Prostate gland (tissue), 2 donors: ENCODE data around the gene WASHC2C. TPM values are rescaled to one million over a fixed set of nuclear protein-coding genes. Genes with fewer than 3 reads are reported as not detected.
"Not testable (repeated sequence)": the region's sequence is repeated elsewhere in the genome, so short reads cannot be mapped to it uniquely, and the experiment has no call there.

Source experiments
- DNase-seq: peaks from one replicate; pipeline ENCODE4 v3.0.0-alpha.2; 2019; ENCODE audit warnings: low spot score
- H3K27ac ChIP-seq, 2 donors: fragments of 200-600 bp; sonication (generic); 2 replicates each; pipeline ENCODE4 v1.5.1; 2017 to 2019
- H3K27me3 ChIP-seq: fragments of 200-600 bp; sonication (generic); replicated peaks from 2 replicates; pipeline ENCODE4 v1.5.1; 2019; ENCODE audit not compliant: insufficient read depth
- H3K36me3 ChIP-seq, 2 donors: fragments of 200-600 bp; sonication (generic); 1 replicate in 1 of 2; 2 replicates in 1 of 2; pipeline versions ENCODE4 v1.5.1 to v1.8.1; 2017 to 2019
- H3K4me1 ChIP-seq: fragments of 200-600 bp; sonication (generic); replicated peaks from 2 replicates; pipeline ENCODE4 v1.5.1; 2019
- H3K4me3 ChIP-seq, 2 donors: fragments of 200-600 bp; sonication (generic); 2 replicates each; pipeline ENCODE4 v1.5.1; 2017 to 2019
- H3K9me3 ChIP-seq: fragments of 200-600 bp; sonication (generic); 2 replicates; pipeline ENCODE4 v1.5.1; 2017
- CTCF ChIP-seq, 4 experiments: fragments of 200-600 bp in 2 of 4; fragments of 450-650 bp in 2 of 4; sonication (generic) in 2 of 4; IDR thresholded peaks; 1 replicate in 3 of 4; 2 replicates in 1 of 4; pipeline ENCODE4 v1.5.1; 2016 to 2019; ENCODE audit warnings: antibody characterized with exemption in 4 of 4, mild to moderate bottlenecking in 2 of 4, moderate library complexity in 2 of 4
- POLR2A ChIP-seq: fragments of 450-650 bp; IDR thresholded peaks from one replicate; pipeline ENCODE4 v1.6.1; 2016; ENCODE audit warnings: antibody characterized with exemption, mild to moderate bottlenecking
- POLR2AphosphoS5 ChIP-seq: sonication (generic); formaldehyde crosslinking; IDR thresholded peaks from one replicate; pipeline ENCODE4 v1.6.1; 2017; ENCODE audit warnings: antibody characterized with exemption
- WGBS: methylation state at CpG from one replicate; pipeline ENCODE4 v1.1.5; 2018; 5-methylcytosine and 5-hydroxymethylcytosine counted together
- intact Hi-C: fragments of 100-400 bp; cut with DNase I; formaldehyde crosslinking; loops from one replicate; pipeline ENCODE4 v1.14.2; 2022
- small RNA-seq, 2 donors: library from RNA; depleted of rRNA; stranded (forward); fragments of <200 nt; gene quantifications; one replicate each; pipeline ENCODE3, GENCODE V24; 2016
- total RNA-seq, 2 donors: library from RNA; depleted of rRNA; stranded (reverse); fragments of >200 nt; gene quantifications; one replicate each; pipeline ENCODE4 v1.1.0, GENCODE V29; 2016

The WASHC2C gene
- total RNA-seq, 2 donors from 2014 or later: 36.8 to 37.3 TPM

- WGBS: 59% methylated on average over 9 of the region's 9 CpGs
- intact Hi-C loops: no loop called here
- no peaks in the 10 kb centered on the region for H3K36me3 ChIP-seq
- H3K9me3 ChIP-seq: no peaks in the 10 kb centered on the region
- TF ChIP-seq CTCF (IDR thresholded peaks at IDR 0.05): no peak
- no peak for TF ChIP-seq POLR2A
- no peak for TF ChIP-seq POLR2AphosphoS5
- no peak for DNase-seq
- H3K4me1 ChIP-seq: no peaks in the 10 kb centered on the region
- H3K27me3 ChIP-seq: no peaks in the 10 kb centered on the region
- H3K4me3 ChIP-seq: no peak overlapping the region
- H3K27ac ChIP-seq: no peak overlapping the region
Observed at GRCh38 chr10:45819552-45819951, 92.5 kb downstream of the WASHC2C start.

GRCh38 chr10:45820107-45820830 lies 93.2 kb downstream of the WASHC2C start:
- not testable (repeated sequence) for H3K9me3 ChIP-seq, DNase-seq
- 78% methylated on average over 6 of the region's 6 CpGs for WGBS

GRCh38 chr10:45822918-45823317 lies 95.9 kb downstream of the WASHC2C start:
- H3K36me3 ChIP-seq, H3K27me3 ChIP-seq, H3K27ac ChIP-seq, H3K4me1 ChIP-seq, H3K9me3 ChIP-seq, H3K4me3 ChIP-seq, intact Hi-C loops: not testable (repeated sequence)
- WGBS: 59% methylated on average over 2 of the region's 2 CpGs
- peak; percentile 50 for DNase-seq

More at GRCh38 chr10:45820107-45820830, 93.2 kb downstream of the WASHC2C start:
- H3K4me1 ChIP-seq, H3K4me3 ChIP-seq, H3K27me3 ChIP-seq, H3K36me3 ChIP-seq, intact Hi-C loops, H3K27ac ChIP-seq: not testable (repeated sequence)

Small RNAs within 50 kb of the gene (small RNA-seq; reads per million reads assigned to genes)
- 0 reads per million in 2 donors for gene AC012044.1

Other genes starting within 250 kb of the WASHC2C start
- gene ZFAND4, start 54.5 kb upstream of the WASHC2C start, total RNA-seq: 10 to 100 TPM; 31.4 to 36.9 TPM
- gene AGAP4, start 120.2 kb downstream of the WASHC2C start, total RNA-seq: 10 to 100 TPM; 15.1 to 44.3 TPM
- 10 to 100 TPM; 60.8 to 93.5 TPM for gene TIMM23, start 245.2 kb downstream of the WASHC2C start, total RNA-seq